Cardiac septum (tissue), 1 donor: Measurements from ENCODE around the gene ESX1. TPM values are rescaled to one million over a fixed set of nuclear protein-coding genes. Genes with fewer than 3 reads are reported as not detected.
"Not testable (repeated sequence)": the region's sequence is repeated elsewhere in the genome, so short reads cannot be mapped to it uniquely, and the experiment has no call there.

Experiments
- DNase-seq: peaks from one replicate; pipeline ENCODE4 v3.0.0-alpha.2; 2020; ENCODE audit warnings: low spot score
- intact Hi-C: fragments of 100-400 bp; cut with DNase I; formaldehyde crosslinking; loops from one replicate; pipeline ENCODE4 v1.14.0; 2022
- long read RNA-seq: library from polyadenylated mRNA; unstranded; transcript quantifications from one replicate; pipeline ENCODE4 v2.0.0, GENCODE V29; 2021
- total RNA-seq: library from RNA; stranded (reverse); fragmentation: NEBNext Ultra II Directional; extraction: Animal tissue kit (Norgen Biotek cat#: 25700); gene quantifications from one replicate; pipeline ENCODE4 v1.2.1, GENCODE V29; 2021
- donor health status: DM: no; HTN: no; CAD: no.

Gene ESX1
- total RNA-seq: not detected
- long read RNA-seq: 0 reads

GRCh38 chrX:104254442-104255115 lies at the start of gene ESX1:
TSS of gene ESX1 (minus strand) at chrX:104254933. CDS start at chrX:104254849, 84 bp downstream.
- intact Hi-C loops: no loop called here

DNA sequence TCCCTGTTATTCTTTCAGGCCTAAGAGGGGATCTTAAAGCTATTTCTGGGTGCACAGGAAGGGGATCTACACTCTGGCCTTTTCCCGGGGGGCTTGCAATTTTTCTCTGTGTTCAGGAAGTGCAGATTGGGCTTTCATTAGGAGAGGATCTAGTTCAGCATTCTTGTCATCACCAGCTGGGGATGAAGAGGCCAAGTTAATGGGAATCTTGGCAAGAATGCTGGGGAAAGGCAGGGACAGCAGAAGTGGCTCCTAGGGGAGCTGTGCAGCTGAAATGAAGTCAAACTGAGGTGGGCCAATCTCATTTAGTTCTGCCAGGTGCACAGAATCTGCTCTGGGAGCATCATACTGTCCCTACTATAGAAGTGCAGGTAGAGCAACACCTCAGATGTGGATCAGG lies 40.9 kb upstream of the ESX1 start:
- DNase-seq: no peak
- intact Hi-C loops: no loop called here

More at GRCh38 chrX:104254442-104255115, at the start of gene ESX1:
- no peak for DNase-seq

DNA sequence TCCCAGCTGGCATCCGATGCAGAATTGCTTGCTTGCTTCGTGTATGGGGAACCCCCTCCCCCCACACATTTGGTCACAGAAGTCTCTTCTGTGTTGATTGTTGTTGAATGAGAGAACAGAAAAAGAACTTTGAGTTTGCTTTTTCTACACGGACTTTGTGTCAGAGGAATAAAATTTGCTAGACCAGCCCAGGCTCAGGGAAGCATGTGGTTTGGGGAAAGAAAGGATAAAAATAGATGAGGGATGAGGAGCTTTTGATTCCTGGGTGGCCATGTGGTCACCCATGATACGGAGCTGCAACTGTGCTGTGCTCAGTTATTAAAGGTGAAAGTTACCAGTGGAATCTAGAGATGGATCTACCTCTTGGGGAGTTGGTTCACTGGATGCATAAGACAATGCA lies 34.2 kb upstream of the ESX1 start:
- intact Hi-C loops: no loop called here
- no peak for DNase-seq

- intact Hi-C loops: no loop called here
Observed at GRCh38 chrX:104288269-104288668, 33.5 kb upstream of the ESX1 start.

DNA sequence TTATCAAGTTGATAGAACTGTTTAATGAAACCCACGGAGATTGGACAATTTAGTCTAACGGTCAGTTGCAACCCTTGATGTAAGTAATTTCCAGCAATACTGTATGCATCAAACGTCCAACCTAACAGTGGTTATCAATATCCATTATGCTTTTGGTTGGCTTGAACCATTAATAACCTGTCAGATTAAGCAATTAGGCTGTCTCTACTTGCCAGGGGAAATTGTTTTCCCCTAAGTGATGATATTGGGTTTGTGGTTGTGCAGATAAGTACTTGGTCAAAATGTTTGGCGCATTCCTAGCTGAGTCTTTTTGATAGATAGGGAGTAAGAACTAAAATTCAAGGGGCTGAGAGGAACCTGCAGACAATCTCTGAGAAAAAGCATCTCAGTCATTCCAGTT lies 30.5 kb upstream of the ESX1 start:
- intact Hi-C loops: no loop called here
- no peak for DNase-seq

More at GRCh38 chrX:104288269-104288668, 33.5 kb upstream of the ESX1 start:
- no peak for DNase-seq

- DNase-seq: no peak
- intact Hi-C loops: no loop called here
Observed at GRCh38 chrX:104284507-104284906, 29.8 kb upstream of the ESX1 start.

GRCh38 chrX:104282166-104282725 lies 27.5 kb upstream of the ESX1 start:
- DNase-seq: no peak
- intact Hi-C loops: no loop called here

GRCh38 chrX:104281564-104281963 lies 26.8 kb upstream of the ESX1 start:
- no peak for DNase-seq
- intact Hi-C loops: no loop called here

DNA sequence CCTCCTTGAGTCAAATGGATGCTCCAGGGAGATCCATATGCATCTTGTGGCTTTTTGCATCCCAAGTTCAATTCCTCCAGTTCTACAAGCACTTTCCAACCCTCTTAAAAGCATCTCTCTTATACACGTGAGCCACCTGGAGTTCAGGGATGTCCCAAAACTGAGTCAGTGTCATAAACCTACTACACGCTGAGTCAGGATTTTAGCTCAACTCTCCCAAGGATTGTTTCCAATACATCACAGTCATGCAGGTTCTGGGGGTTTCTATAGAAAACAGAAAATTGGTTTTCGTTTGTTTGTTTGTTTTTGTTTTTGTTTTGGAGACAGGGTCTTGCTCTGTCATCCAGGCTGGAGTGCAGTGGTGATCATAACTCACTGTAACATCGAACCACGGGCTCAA lies 25.9 kb upstream of the ESX1 start:
- DNase-seq: no peak
- intact Hi-C loops: no loop called here

- intact Hi-C loops: no loop called here
- DNase-seq: no peak
Observed at GRCh38 chrX:104270916-104271512, 16.3 kb upstream of the ESX1 start.

DNA sequence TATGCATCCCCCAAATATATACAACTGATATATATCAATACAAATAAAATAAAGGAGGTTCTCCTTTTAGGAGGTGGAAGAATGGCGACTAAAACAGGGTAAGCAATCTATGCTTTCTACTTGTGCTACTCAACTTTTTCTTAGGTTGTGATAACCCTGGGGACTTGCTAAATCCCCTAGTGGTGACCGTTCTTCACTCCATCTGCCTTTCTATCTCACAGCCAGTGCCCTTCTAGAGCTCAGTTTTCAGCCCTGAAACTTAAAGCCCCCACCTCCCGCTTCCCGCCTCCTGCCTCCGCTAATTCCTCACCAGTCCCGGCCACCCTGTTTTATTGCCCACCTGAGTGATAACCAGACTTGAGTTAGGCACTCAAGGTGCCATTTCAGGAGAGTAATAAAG lies 15.5 kb upstream of the ESX1 start:
- DNase-seq: no peak
- intact Hi-C loops: no loop called here

DNA sequence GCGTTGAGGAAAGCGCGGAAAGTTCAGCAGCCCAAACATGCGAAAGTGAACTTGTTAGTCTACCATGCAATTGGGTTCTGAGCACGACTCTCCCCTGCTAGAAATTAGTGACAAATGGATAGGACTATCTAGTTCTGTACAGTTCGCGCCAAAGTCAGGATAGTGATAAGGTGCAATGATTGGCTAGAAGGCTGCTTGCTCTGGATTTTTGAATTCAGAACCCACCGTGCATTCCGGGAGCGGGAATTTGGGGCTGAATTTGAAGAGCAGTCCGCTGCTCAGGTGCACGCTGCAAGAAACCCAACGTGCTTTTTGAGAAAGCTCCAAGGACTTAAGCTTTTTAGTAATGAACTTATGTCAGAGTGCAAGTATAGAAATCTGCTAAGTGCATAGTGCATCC lies 732 bp upstream of the ESX1 start:
- intact Hi-C loops: no loop called here
- no peak for DNase-seq

DNA sequence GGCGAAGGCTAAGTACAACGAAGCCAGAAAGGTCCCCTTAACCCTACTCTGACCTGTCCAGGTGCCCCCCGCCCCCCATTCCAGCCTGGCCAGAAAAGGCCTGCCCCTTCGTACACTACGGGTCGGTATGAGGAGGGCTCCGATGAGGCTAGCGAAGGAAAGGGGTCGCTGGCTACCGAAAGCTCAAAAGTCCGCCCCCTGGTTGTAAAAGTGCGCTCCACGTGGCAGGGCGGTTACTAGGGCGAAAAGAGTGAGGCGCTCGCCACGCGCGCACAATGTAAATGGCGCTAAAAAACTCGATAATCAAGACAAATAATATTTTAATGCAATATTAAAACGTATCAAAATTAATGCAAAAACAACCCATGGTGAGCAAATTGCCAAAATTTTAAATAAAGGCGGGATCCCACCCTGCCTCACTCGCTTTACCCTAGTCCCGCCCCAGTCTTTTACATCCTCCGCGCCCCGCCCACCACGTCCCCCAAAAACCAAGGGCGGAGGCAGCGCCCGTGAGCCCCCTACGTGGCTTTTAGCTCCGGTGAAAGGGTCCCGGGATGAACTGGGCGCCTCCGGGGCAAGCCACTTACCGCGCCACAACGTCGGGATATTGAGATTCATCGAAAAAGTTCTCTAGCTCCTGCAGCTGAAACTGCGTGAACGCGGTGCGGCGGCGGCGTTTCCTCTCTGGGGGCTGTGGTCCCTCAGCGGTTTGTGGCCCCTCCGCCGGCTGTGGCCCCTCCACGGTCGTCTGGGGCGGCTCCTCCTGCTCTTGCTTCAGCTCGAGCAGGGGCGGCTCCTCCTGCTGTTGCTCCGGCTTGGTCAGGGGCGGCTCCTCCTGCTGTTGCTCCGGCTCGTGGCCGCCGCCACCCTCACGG lies 929 bp downstream of the ESX1 start:
- no peak for DNase-seq
- intact Hi-C loops: no loop called here

GRCh38 chrX:104250470-104250869 lies 4.3 kb downstream of the ESX1 start:
- intact Hi-C loops: no loop called here
- no peak for DNase-seq

- intact Hi-C loops, DNase-seq: not testable (repeated sequence)
Observed at GRCh38 chrX:104230060-104230459, 24.7 kb downstream of the ESX1 start.

GRCh38 chrX:104211187-104211586 lies 43.5 kb downstream of the ESX1 start:
- DNase-seq: no peak
- intact Hi-C loops: no loop called here

- intact Hi-C loops: no loop called here
- DNase-seq: no peak
Observed at GRCh38 chrX:104205548-104205947, 49.2 kb downstream of the ESX1 start.
